IMR-90 (cell line): ENCODE results near the gene PEX26. TPM values are rescaled to one million over a fixed set of nuclear protein-coding genes. Genes with fewer than 3 reads are reported as not detected.

ENCODE experiments used
- ATAC-seq: fragments of 200-7000 bp; cut with Tn5 transposase; 2 replicates; pipeline ENCODE4 v1.9.1; 2020; ENCODE audit warnings: low read depth, mild to moderate bottlenecking, moderate library complexity
- BruUV-seq: library from RNA; stranded (reverse); fragments of 400-500 nt; replicated peaks from 2 replicates; lab custom pipeline; 2021; lab: Mats Ljungman, UMichigan
- CTCF ChIA-PET: fragments of 300-600 bp; formaldehyde crosslinking; extraction: SDS; loops from one replicate; lab custom pipeline; 2021; ENCODE audit warnings: antibody characterized with exemption; lab: Yijun Ruan, JAX
- POLR2A ChIA-PET: fragments of 300-600 bp; sonication (Branson Sonifier 250); formaldehyde crosslinking; loops from one replicate; lab custom pipeline; 2022; ENCODE audit warnings: antibody characterized with exemption; ENCODE audit not compliant: unreplicated experiment; lab: Charles Lee
- DNase-seq: peaks from one replicate; pipeline ENCODE4 v3.0.0; 2013
- H2AFZ ChIP-seq: replicated peaks from 2 replicates; pipeline ENCODE3; 2013; ENCODE audit warnings: low read length, mild to moderate bottlenecking; ENCODE audit not compliant: poor library complexity
- H2AK5ac ChIP-seq: 2 replicates; pipeline ENCODE4 v1.6.1; 2013; ENCODE audit warnings: low read depth, low read length, inconsistent platforms
- H2AK9ac ChIP-seq: replicated peaks from 2 replicates; pipeline ENCODE3; 2013; ENCODE audit warnings: mild to moderate bottlenecking, low read depth, low read length, moderate library complexity; ENCODE audit not compliant: poor library complexity
- H2BK120ac ChIP-seq: 2 replicates; pipeline ENCODE4 v1.6.1; 2013; ENCODE audit warnings: low read depth, low read length, inconsistent platforms
- H2BK15ac ChIP-seq: 3 replicates; pipeline ENCODE4 v1.6.1; 2013; ENCODE audit warnings: low read depth, low read length, inconsistent platforms
- H2BK20ac ChIP-seq: 2 replicates; pipeline ENCODE4 v1.6.1; 2013; ENCODE audit warnings: low read depth, mild to moderate bottlenecking, inconsistent platforms, low read length, moderate library complexity
- H2BK5ac ChIP-seq: 2 replicates; pipeline ENCODE4 v1.6.1; 2013; ENCODE audit warnings: mild to moderate bottlenecking, low read depth, low read length, inconsistent platforms; ENCODE audit not compliant: poor library complexity, severe bottlenecking
- H3K14ac ChIP-seq: replicated peaks from 2 replicates; pipeline ENCODE4 v1.6.1; 2013; ENCODE audit warnings: low read depth, low read length, inconsistent platforms
- H3K18ac ChIP-seq: 2 replicates; pipeline ENCODE4 v1.6.1; 2013; ENCODE audit warnings: low read depth, low read length, control low read depth
- H3K23ac ChIP-seq: 2 replicates; pipeline ENCODE4 v1.6.1; 2013; ENCODE audit warnings: low read depth, low read length, inconsistent platforms
- H3K27ac ChIP-seq: 2 replicates; pipeline ENCODE4 v1.5.1; 2013; ENCODE audit warnings: mild to moderate bottlenecking, control low read depth, low read length; ENCODE audit not compliant: insufficient read depth
- H3K27me3 ChIP-seq: 2 replicates; pipeline ENCODE4 v1.6.1; 2013; ENCODE audit warnings: low read length; ENCODE audit not compliant: control insufficient read depth, insufficient read depth
- H3K36me3 ChIP-seq: 2 replicates; pipeline ENCODE4 v1.6.1; 2013; ENCODE audit warnings: low read length, mixed read lengths; ENCODE audit not compliant: control insufficient read depth, insufficient read depth
- H3K4ac ChIP-seq: 2 replicates; pipeline ENCODE4 v1.6.1; 2013; ENCODE audit warnings: low read depth, low read length, inconsistent platforms
- H3K4me1 ChIP-seq: 2 replicates; pipeline ENCODE4 v1.6.1; 2013; ENCODE audit warnings: low read length, mixed read lengths; ENCODE audit not compliant: control insufficient read depth, insufficient read depth
- H3K4me2 ChIP-seq: 2 replicates; pipeline ENCODE4 v1.6.1; 2013; ENCODE audit warnings: low read depth, mild to moderate bottlenecking, control low read depth, low read length, moderate library complexity
- H3K4me3 ChIP-seq: 2 replicates; pipeline ENCODE4 v1.5.1; 2013; ENCODE audit warnings: low read depth, mild to moderate bottlenecking, control low read depth, low read length, moderate library complexity; ENCODE audit not compliant: insufficient read depth
- H3K56ac ChIP-seq: 2 replicates; pipeline ENCODE4 v1.6.1; 2013; ENCODE audit warnings: low read length, inconsistent platforms; ENCODE audit not compliant: insufficient read depth; ENCODE audit errors: extremely low read depth
- H3K79me1 ChIP-seq, 2 experiments: 2 replicates each; pipeline ENCODE4 v1.6.1; 2013; ENCODE audit warnings: low read length in 2 of 2, inconsistent platforms in 1 of 2, low read depth in 1 of 2
- H3K9ac ChIP-seq: 2 replicates; pipeline ENCODE4 v1.6.1; 2013; ENCODE audit warnings: low read depth, low read length, control low read depth
- H3K9me1 ChIP-seq: 2 replicates; pipeline ENCODE4 v1.6.1; 2013; ENCODE audit warnings: low read length, inconsistent platforms; ENCODE audit not compliant: insufficient read depth
- H3K9me3 ChIP-seq: 2 replicates; pipeline ENCODE4 v1.6.1; 2013; ENCODE audit warnings: low read length; ENCODE audit not compliant: control insufficient read depth, insufficient read depth
- H4K20me1 ChIP-seq: 2 replicates; pipeline ENCODE4 v1.6.1; 2013; ENCODE audit warnings: low read length, inconsistent platforms; ENCODE audit not compliant: insufficient read depth
- H4K5ac ChIP-seq: 2 replicates; pipeline ENCODE4 v1.6.1; 2013; ENCODE audit warnings: mild to moderate bottlenecking, low read depth, low read length, control low read depth
- H4K8ac ChIP-seq, 2 experiments: 2 replicates each; pipeline ENCODE4 v1.6.1; 2013; ENCODE audit warnings: low read depth in 2 of 2, low read length in 2 of 2, control low read depth in 1 of 2, inconsistent platforms in 1 of 2
- H4K91ac ChIP-seq: 2 replicates; pipeline ENCODE4 v1.6.1; 2013; ENCODE audit warnings: low read depth, low read length, inconsistent platforms; ENCODE audit not compliant: insufficient read depth
- BHLHE40 ChIP-seq: fragments of 150-350 bp; IDR thresholded peaks from 2 replicates; pipeline ENCODE4 v1.6.1; 2016; ENCODE audit warnings: mild to moderate bottlenecking, low read depth, low read length
- CEBPB ChIP-seq: IDR thresholded peaks from 2 replicates; pipeline ENCODE4 v1.6.1; 2012; ENCODE audit warnings: low read depth, low read length, improper control_type of control experiment
- CHD1 ChIP-seq: IDR thresholded peaks from 2 replicates; pipeline ENCODE4 v1.6.1; 2012; ENCODE audit warnings: low read depth, low read length, improper control_type of control experiment
- FOS ChIP-seq: fragments of 150-350 bp; IDR thresholded peaks from 2 replicates; pipeline ENCODE4 v1.6.1; 2016; ENCODE audit warnings: low read depth, low read length
- MAFK ChIP-seq: IDR thresholded peaks from 2 replicates; pipeline ENCODE4 v1.6.1; 2012; ENCODE audit warnings: low read depth, low read length, improper control_type of control experiment
- MAZ ChIP-seq: IDR thresholded peaks from 2 replicates; pipeline ENCODE4 v1.6.1; 2012; ENCODE audit warnings: low read depth, mild to moderate bottlenecking, low read length, improper control_type of control experiment, moderate library complexity, borderline replicate concordance
- MXI1 ChIP-seq: IDR thresholded peaks from 2 replicates; pipeline ENCODE4 v1.6.1; 2012; ENCODE audit warnings: low read depth, mild to moderate bottlenecking, low read length, moderate library complexity, borderline replicate concordance
- NFE2L2 ChIP-seq: fragments of 150-350 bp; IDR thresholded peaks from 2 replicates; pipeline ENCODE4 v1.6.1; 2016; ENCODE audit warnings: low read depth, mild to moderate bottlenecking, low read length
- POLR2A ChIP-seq: IDR thresholded peaks from 2 replicates; pipeline ENCODE4 v1.6.1; 2012; ENCODE audit warnings: mild to moderate bottlenecking, low read depth, low read length
- RAD21 ChIP-seq: IDR thresholded peaks from 2 replicates; pipeline ENCODE4 v1.6.1; 2012; ENCODE audit warnings: low read length, improper control_type of control experiment
- RCOR1 ChIP-seq: IDR thresholded peaks from 2 replicates; pipeline ENCODE4 v1.6.1; 2012; ENCODE audit warnings: mild to moderate bottlenecking, low read length, improper control_type of control experiment; ENCODE audit not compliant: insufficient replicate concordance
- RFX5 ChIP-seq: IDR thresholded peaks from 2 replicates; pipeline ENCODE4 v1.8.0; 2012; ENCODE audit warnings: low read depth, mild to moderate bottlenecking, low read length, moderate library complexity
- SMC3 ChIP-seq: fragments of 150-350 bp; IDR thresholded peaks from 2 replicates; pipeline ENCODE4 v1.6.1; 2016; ENCODE audit warnings: low read depth, mild to moderate bottlenecking, antibody characterized with exemption, low read length, moderate library complexity
- WGBS, 2 experiments: methylation state at CpG; one replicate each; pipeline versions ENCODE4 v1.1.5 to v1.1.7; 2013; ENCODE audit warnings: missing lambda C conversion rate in 2 of 2; ENCODE audit not compliant: insufficient read length in 1 of 2; ENCODE audit errors: extremely low coverage in 2 of 2; 5-methylcytosine and 5-hydroxymethylcytosine counted together
- dilution Hi-C: fragments of 300-500 bp; cut with HindIII; formaldehyde crosslinking; loops from one replicate; pipeline ENCODE4 v1.14.3; 2018; ENCODE audit warnings: low sequenced_read_pairs; ENCODE audit not compliant: unreplicated experiment
- in situ Hi-C: fragments of 300-500 bp; cut with MboI; formaldehyde crosslinking; loops from 3 replicates; pipeline ENCODE4 v1.14.3; 2019; ENCODE audit warnings: low sequenced_read_pairs, inconsistent platforms, mixed read lengths
- intact Hi-C: fragments of 100-400 bp; cut with micrococcal nuclease; formaldehyde crosslinking; loops from 2 replicates; pipeline ENCODE4 v1.10.0; 2022
- polyA plus RNA-seq, 3 experiments: library from polyadenylated mRNA; depleted of rRNA; stranded (reverse); fragments of >200 nt; gene quantifications; 2 replicates each; pipeline ENCODE4 v1.2.3, GENCODE V29; 2012; ENCODE audit warnings: low replicate concordance in 1 of 3
- total RNA-seq: library from RNA; depleted of rRNA; stranded (reverse); fragments of >200 nt; gene quantifications from 2 replicates; pipeline ENCODE4 v1.2.3, GENCODE V29; 2012
- TF ChIP-seq, protein P1 (sequence below): fragments of 150-350 bp; IDR thresholded peaks from 2 replicates; pipeline ENCODE4 v1.6.1; 2016; ENCODE audit warnings: low read depth, mild to moderate bottlenecking, low read length, moderate library complexity, borderline replicate concordance
- TF ChIP-seq, protein P2 (sequence below): fragments of 150-350 bp; IDR thresholded peaks from 2 replicates; pipeline ENCODE4 v1.6.1; 2017; ENCODE audit warnings: mild to moderate bottlenecking, antibody characterized with exemption, low read length, low read depth
- TF ChIP-seq, protein P3 (sequence below): conservative IDR thresholded peaks from 2 replicates; pipeline ENCODE4 v1.5.1; 2012; ENCODE audit warnings: mild to moderate bottlenecking, low read depth, low read length, improper control_type of control experiment

PEX26 gene
- total and polyA plus RNA-seq, 2 of the 4 experiments (the other 2 are of a cell fraction) = 12.2 to 18.5 TPM

DNA sequence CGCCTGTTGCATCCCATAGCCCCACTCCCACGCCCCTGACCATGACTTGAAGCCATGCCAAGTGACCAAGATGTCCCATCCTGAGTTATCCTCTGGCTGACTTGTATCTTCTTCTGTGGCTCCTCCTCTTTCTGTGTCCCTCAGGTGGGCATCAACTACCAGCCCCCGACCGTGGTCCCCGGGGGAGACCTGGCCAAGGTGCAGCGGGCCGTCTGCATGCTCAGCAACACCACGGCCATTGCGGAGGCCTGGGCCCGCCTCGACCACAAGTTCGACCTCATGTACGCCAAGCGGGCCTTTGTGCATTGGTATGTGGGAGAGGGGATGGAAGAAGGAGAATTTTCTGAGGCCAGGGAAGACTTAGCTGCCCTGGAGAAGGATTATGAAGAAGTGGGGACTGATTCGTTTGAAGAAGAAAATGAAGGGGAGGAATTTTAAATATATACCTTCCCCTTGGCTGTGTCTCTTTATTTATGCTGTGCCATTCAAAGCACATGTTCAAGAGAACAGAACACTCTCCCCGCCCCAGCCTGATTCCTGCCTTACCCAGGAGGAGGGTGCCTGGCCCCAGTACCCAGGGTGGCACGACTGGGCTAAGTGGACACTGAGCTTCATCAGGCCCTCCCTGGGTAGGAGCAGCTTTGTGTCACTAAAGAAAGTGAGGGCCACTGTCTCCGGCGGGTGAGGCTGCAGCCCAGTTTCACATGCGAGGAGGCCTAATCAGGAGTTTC, 53.1 kb downstream of the PEX26 start:
- H3K4ac ChIP-seq = no peak overlapping the region
- no peak overlapping the region for H2BK20ac ChIP-seq
- H3K79me1 ChIP-seq = no peaks in the 10 kb centered on the region
- H4K8ac ChIP-seq = no peak overlapping the region
- intact Hi-C loops (loop anchor here (5.0 kb wide), 1 partner anchor 44 kb away; no protein-coding TSS in a partner anchor), in situ Hi-C loops (no loop called here), dilution Hi-C loops (no loop called here)
- no peak overlapping the region for H3K18ac ChIP-seq
- BruUV-seq = no TSS peak
- no peak overlapping the region for H2BK15ac ChIP-seq
- WGBS, 2 experiments = 70% methylated on average over 3 of the region's 20 CpGs; no CpG with 5 or more reads in 1 of the 2 experiments
- no peak overlapping the region for H3K23ac ChIP-seq
- no peak overlapping the region for H3K4me3 ChIP-seq
- H4K5ac ChIP-seq = no peak overlapping the region
- no peak for ATAC-seq
- no peak overlapping the region for H2BK5ac ChIP-seq
- TF ChIP-seq POLR2A (no peak), MXI1 (no peak), FOS (no peak), CHD1 (no peak), MAZ (no peak), MAFK (no peak), CEBPB (no peak), RAD21 (no peak), RFX5 (no peak), SMC3 (no peak), RCOR1 (no peak), NFE2L2 (no peak), BHLHE40 (no peak)
- TF ChIP-seq, protein P1, sequence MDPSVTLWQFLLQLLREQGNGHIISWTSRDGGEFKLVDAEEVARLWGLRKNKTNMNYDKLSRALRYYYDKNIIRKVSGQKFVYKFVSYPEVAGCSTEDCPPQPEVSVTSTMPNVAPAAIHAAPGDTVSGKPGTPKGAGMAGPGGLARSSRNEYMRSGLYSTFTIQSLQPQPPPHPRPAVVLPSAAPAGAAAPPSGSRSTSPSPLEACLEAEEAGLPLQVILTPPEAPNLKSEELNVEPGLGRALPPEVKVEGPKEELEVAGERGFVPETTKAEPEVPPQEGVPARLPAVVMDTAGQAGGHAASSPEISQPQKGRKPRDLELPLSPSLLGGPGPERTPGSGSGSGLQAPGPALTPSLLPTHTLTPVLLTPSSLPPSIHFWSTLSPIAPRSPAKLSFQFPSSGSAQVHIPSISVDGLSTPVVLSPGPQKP = no peak
- TF ChIP-seq, protein P2, sequence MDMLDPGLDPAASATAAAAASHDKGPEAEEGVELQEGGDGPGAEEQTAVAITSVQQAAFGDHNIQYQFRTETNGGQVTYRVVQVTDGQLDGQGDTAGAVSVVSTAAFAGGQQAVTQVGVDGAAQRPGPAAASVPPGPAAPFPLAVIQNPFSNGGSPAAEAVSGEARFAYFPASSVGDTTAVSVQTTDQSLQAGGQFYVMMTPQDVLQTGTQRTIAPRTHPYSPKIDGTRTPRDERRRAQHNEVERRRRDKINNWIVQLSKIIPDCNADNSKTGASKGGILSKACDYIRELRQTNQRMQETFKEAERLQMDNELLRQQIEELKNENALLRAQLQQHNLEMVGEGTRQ = no peak
- TF ChIP-seq, protein P3, sequence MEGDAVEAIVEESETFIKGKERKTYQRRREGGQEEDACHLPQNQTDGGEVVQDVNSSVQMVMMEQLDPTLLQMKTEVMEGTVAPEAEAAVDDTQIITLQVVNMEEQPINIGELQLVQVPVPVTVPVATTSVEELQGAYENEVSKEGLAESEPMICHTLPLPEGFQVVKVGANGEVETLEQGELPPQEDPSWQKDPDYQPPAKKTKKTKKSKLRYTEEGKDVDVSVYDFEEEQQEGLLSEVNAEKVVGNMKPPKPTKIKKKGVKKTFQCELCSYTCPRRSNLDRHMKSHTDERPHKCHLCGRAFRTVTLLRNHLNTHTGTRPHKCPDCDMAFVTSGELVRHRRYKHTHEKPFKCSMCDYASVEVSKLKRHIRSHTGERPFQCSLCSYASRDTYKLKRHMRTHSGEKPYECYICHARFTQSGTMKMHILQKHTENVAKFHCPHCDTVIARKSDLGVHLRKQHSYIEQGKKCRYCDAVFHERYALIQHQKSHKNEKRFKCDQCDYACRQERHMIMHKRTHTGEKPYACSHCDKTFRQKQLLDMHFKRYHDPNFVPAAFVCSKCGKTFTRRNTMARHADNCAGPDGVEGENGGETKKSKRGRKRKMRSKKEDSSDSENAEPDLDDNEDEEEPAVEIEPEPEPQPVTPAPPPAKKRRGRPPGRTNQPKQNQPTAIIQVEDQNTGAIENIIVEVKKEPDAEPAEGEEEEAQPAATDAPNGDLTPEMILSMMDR = no peak
- no peak overlapping the region for H3K27ac ChIP-seq
- H2BK120ac ChIP-seq = no peak overlapping the region
- H3K36me3 ChIP-seq = peaks cover 5% of the 10 kb centered on the region; the same call in 1 of the 2 replicates
- H2AFZ ChIP-seq = no peak overlapping the region
- no peaks in the 10 kb centered on the region for H3K9me3 ChIP-seq
- H3K9me1 ChIP-seq = no peaks in the 10 kb centered on the region; the same call in 1 of the 2 replicates
- no peak for DNase-seq
- CTCF ChIA-PET = no interaction called here
- H3K9ac ChIP-seq = no peak overlapping the region
- no peaks in the 10 kb centered on the region for H4K20me1 ChIP-seq
- no peak overlapping the region for H3K14ac ChIP-seq
- no peaks in the 10 kb centered on the region for H3K27me3 ChIP-seq
- POLR2A ChIA-PET = no interaction called here
- no peak overlapping the region for H2AK5ac ChIP-seq
- H3K4me2 ChIP-seq = no peak overlapping the region
- H2AK9ac ChIP-seq = no peak overlapping the region
- no peak overlapping the region for H4K91ac ChIP-seq
- no peaks in the 10 kb centered on the region for H3K4me1 ChIP-seq
- no peak overlapping the region for H3K56ac ChIP-seq
